Astrocyte (in vitro differentiated cells and primary cell): Measurements from ENCODE around the gene PILRA.

Experiments used
- CTCF ChIP-seq: IDR thresholded peaks from 2 replicates; pipeline ENCODE4 v1.5.1; 2011; ENCODE audit warnings: low read depth, mild to moderate bottlenecking, inconsistent platforms, low read length, moderate library complexity; ENCODE audit not compliant: insufficient read depth
- EZH2 ChIP-seq: IDR thresholded peaks from 2 replicates; pipeline ENCODE4 v1.6.1; 2012; ENCODE audit warnings: mild to moderate bottlenecking, low read length, inconsistent platforms; ENCODE audit not compliant: insufficient read depth

DNA sequence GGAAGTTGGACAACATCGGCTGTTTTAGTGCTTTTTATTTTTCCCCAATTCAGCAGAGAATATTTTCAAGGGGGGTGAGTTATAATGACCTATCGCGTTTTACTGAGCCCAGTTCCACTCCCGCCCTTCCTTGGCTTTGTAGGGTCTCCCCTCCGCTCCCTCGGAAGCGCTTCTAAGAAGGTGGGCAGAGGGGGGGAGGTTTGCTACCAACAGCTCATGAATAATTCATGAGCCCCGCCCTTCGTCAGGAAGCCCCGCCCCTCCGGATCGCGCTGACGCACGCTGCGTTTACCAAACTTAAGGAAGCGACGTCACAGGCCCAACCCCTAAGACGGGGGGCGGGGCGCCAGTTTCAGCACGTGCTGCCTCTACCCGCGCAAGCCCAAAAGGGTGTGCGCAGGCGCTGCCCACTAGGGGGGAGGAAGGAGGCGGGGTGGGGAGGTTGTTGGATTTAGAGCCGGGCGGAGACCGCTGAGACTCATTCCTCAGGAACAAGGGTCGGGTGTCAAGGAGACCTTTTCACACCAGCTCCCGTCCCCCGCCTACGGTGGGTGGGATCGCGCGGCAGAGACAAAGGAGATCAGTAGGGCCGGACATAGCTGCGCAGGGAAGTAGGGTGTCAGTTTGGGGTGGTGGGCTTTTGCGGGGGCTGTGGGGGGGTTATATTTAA lies 55.8 kb downstream of the PILRA start:
- TF ChIP-seq CTCF (no peak), EZH2 (no peak)
